ENCODE measurements around the gene GPR162.

DNA sequence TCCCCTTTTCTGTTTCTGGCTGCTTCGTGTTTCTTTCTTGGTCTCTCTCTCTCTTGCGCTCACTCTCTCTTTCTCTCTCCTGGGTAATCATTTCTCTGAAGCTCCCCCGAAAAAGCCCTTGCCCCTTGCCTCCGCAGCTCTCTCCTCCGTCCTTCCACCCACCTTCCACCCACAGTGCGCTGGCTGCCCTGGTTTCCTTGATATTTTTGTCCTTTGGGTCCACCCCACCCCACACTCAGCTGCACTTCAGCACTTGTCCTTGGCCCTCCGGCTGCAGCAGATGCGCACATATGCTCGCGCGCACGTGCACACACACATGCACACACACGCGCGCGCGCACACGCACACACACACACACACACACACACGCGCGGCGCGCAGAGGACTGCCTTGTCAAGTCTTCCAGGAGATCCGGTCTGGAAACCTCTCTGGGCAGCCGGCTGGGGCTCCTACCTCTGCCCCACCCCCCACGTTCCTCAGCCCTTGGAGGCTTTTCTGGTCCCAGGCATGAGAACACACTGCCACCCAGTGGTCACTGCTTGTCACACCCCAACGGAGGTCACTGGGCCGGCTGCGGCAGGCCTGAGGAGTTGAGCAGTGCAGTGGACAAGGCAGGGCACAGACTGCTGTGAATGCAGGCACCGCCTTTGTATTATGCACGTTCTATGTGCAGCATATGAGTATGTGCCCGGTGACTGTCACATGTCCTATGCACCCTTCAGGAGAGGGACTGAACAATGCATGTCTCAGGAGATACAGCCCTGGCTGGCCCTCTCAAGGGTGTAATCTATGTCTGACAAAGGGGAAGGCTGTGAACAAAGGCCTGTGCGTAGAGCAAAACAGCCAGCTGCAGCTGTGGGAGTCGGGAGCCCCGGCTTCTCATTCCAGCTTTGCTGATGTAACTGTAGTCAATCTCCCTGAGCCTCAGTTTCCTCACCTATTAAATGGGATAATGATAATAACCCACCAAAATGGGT is 42.8 kb upstream of the GPR162 start:
- TF ChIP-seq, protein P1, sequence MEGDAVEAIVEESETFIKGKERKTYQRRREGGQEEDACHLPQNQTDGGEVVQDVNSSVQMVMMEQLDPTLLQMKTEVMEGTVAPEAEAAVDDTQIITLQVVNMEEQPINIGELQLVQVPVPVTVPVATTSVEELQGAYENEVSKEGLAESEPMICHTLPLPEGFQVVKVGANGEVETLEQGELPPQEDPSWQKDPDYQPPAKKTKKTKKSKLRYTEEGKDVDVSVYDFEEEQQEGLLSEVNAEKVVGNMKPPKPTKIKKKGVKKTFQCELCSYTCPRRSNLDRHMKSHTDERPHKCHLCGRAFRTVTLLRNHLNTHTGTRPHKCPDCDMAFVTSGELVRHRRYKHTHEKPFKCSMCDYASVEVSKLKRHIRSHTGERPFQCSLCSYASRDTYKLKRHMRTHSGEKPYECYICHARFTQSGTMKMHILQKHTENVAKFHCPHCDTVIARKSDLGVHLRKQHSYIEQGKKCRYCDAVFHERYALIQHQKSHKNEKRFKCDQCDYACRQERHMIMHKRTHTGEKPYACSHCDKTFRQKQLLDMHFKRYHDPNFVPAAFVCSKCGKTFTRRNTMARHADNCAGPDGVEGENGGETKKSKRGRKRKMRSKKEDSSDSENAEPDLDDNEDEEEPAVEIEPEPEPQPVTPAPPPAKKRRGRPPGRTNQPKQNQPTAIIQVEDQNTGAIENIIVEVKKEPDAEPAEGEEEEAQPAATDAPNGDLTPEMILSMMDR (IDR thresholded peaks at IDR 0.05): peak; percentile 84 to 97 (median 96)
- TF ChIP-seq POLR2A (IDR thresholded peaks at IDR 0.05): no peak

Measured in esophagus squamous epithelium (tissue), 4 donors.